Activated naive CD8-positive, alpha-beta T cell treated with anti-CD3 and anti-CD28 coated beads for 36 hours (primary cell): Measurements from ENCODE around the gene RBMS3. TPM values are rescaled to one million over a fixed set of nuclear protein-coding genes. Genes with fewer than 3 reads are reported as not detected.

Experiments
- DNase-seq: peaks from one replicate; pipeline ENCODE4 v3.0.0; 2021
- H3K27ac Mint-ChIP-seq: one replicate; pipeline ENCODE4 v1.8.0; 2022; ENCODE audit warnings: mild to moderate bottlenecking, moderate library complexity, mixed read lengths
- H3K27me3 Mint-ChIP-seq: one replicate; pipeline ENCODE4 v1.8.0; 2022; ENCODE audit warnings: mild to moderate bottlenecking, mixed read lengths
- H3K36me3 Mint-ChIP-seq: one replicate; pipeline ENCODE4 v1.8.0; 2021; ENCODE audit warnings: mild to moderate bottlenecking, mixed read lengths
- H3K4me1 Mint-ChIP-seq: one replicate; pipeline ENCODE4 v1.8.0; 2021; ENCODE audit warnings: mixed read lengths
- H3K4me3 Mint-ChIP-seq: one replicate; pipeline ENCODE4 v1.8.0; 2022; ENCODE audit warnings: mild to moderate bottlenecking, moderate library complexity, mixed read lengths
- H3K9me3 Mint-ChIP-seq: one replicate; pipeline ENCODE4 v1.8.0; 2022; ENCODE audit warnings: mixed read lengths
- total RNA-seq, 2 experiments: library from RNA; stranded (reverse); gene quantifications; one replicate each; pipeline ENCODE4 v1.2.3, GENCODE V29; 2021

Gene RBMS3
- total RNA-seq, 2 experiments from 2014 or later: 1.6 TPM

- no peaks in the 10 kb centered on the region for H3K36me3 Mint-ChIP-seq
- H3K9me3 Mint-ChIP-seq: peaks cover 2% of the 10 kb centered on the region
- no peaks in the 10 kb centered on the region for H3K27me3 Mint-ChIP-seq
- no peak overlapping the region for H3K27ac Mint-ChIP-seq
- H3K4me3 Mint-ChIP-seq: no peak overlapping the region
- no peak for DNase-seq
- no peaks in the 10 kb centered on the region for H3K4me1 Mint-ChIP-seq
Measured at GRCh38 chr3:29593802-29594201, 312.9 kb downstream of the RBMS3 start.

GRCh38 chr3:29594261-29594660, 313.4 kb downstream of the RBMS3 start:
- Mint-ChIP-seq H3K27me3 (no peaks in the 10 kb centered on the region), H3K4me1 (no peaks in the 10 kb centered on the region), H3K9me3 (peaks cover 2% of the 10 kb centered on the region), H3K36me3 (no peaks in the 10 kb centered on the region), H3K4me3 (no peak overlapping the region), H3K27ac (no peak overlapping the region)
- no peak for DNase-seq

GRCh38 chr3:29597376-29598008, 316.6 kb downstream of the RBMS3 start:
- Mint-ChIP-seq H3K27me3 (peaks cover 6% of the 10 kb centered on the region), H3K4me1 (no peaks in the 10 kb centered on the region), H3K4me3 (no peak overlapping the region), H3K27ac (no peak overlapping the region), H3K9me3 (no peaks in the 10 kb centered on the region), H3K36me3 (no peaks in the 10 kb centered on the region)
- DNase-seq: no peak

- Mint-ChIP-seq H3K27me3 (peaks cover 6% of the 10 kb centered on the region), H3K4me1 (no peaks in the 10 kb centered on the region), H3K36me3 (no peaks in the 10 kb centered on the region), H3K27ac (no peak overlapping the region), H3K9me3 (no peaks in the 10 kb centered on the region), H3K4me3 (no peak overlapping the region)
- no peak for DNase-seq
Measured at GRCh38 chr3:29601861-29602585, 321.2 kb downstream of the RBMS3 start.

GRCh38 chr3:29605845-29606244, 325.0 kb downstream of the RBMS3 start:
- no peak for DNase-seq
- Mint-ChIP-seq H3K27me3 (peaks cover 6% of the 10 kb centered on the region), H3K9me3 (no peaks in the 10 kb centered on the region), H3K36me3 (no peaks in the 10 kb centered on the region), H3K27ac (no peak overlapping the region), H3K4me1 (no peaks in the 10 kb centered on the region), H3K4me3 (no peak overlapping the region)

- no peaks in the 10 kb centered on the region for H3K4me1 Mint-ChIP-seq
- H3K4me3 Mint-ChIP-seq: no peak overlapping the region
- no peaks in the 10 kb centered on the region for H3K36me3 Mint-ChIP-seq
- no peak for DNase-seq
- no peaks in the 10 kb centered on the region for H3K9me3 Mint-ChIP-seq
- H3K27me3 Mint-ChIP-seq: peaks cover 4% of the 10 kb centered on the region
- no peak overlapping the region for H3K27ac Mint-ChIP-seq
Measured at GRCh38 chr3:29606416-29606815, 325.5 kb downstream of the RBMS3 start.

- Mint-ChIP-seq H3K36me3 (no peaks in the 10 kb centered on the region), H3K4me3 (no peak overlapping the region), H3K27ac (no peak overlapping the region), H3K9me3 (no peaks in the 10 kb centered on the region), H3K4me1 (no peaks in the 10 kb centered on the region), H3K27me3 (no peaks in the 10 kb centered on the region)
- no peak for DNase-seq
Measured at GRCh38 chr3:29608414-29609327, 327.8 kb downstream of the RBMS3 start.

- no peaks in the 10 kb centered on the region for H3K4me1 Mint-ChIP-seq
- no peaks in the 10 kb centered on the region for H3K36me3 Mint-ChIP-seq
- no peak for DNase-seq
- H3K9me3 Mint-ChIP-seq: no peaks in the 10 kb centered on the region
- no peak overlapping the region for H3K4me3 Mint-ChIP-seq
- no peaks in the 10 kb centered on the region for H3K27me3 Mint-ChIP-seq
- H3K27ac Mint-ChIP-seq: no peak overlapping the region
Measured at GRCh38 chr3:29609328-29609811, 328.5 kb downstream of the RBMS3 start.

- Mint-ChIP-seq H3K9me3 (no peaks in the 10 kb centered on the region), H3K36me3 (no peaks in the 10 kb centered on the region), H3K27me3 (no peaks in the 10 kb centered on the region), H3K4me1 (no peaks in the 10 kb centered on the region), H3K27ac (no peak overlapping the region), H3K4me3 (no peak overlapping the region)
- DNase-seq: no peak
Measured at GRCh38 chr3:29610781-29611180, 329.9 kb downstream of the RBMS3 start.

- Mint-ChIP-seq H3K27me3 (no peaks in the 10 kb centered on the region), H3K9me3 (no peaks in the 10 kb centered on the region), H3K4me1 (no peaks in the 10 kb centered on the region), H3K4me3 (no peak overlapping the region), H3K36me3 (no peaks in the 10 kb centered on the region), H3K27ac (no peak overlapping the region)
- no peak for DNase-seq
Measured at GRCh38 chr3:29611252-29611651, 330.4 kb downstream of the RBMS3 start.

- H3K4me1 Mint-ChIP-seq: no peaks in the 10 kb centered on the region
Measured at GRCh38 chr3:29612536-29612935, 331.7 kb downstream of the RBMS3 start.

GRCh38 chr3:29614954-29615353, 334.1 kb downstream of the RBMS3 start:
- no peak overlapping the region for H3K27ac Mint-ChIP-seq
- H3K4me1 Mint-ChIP-seq: no peaks in the 10 kb centered on the region
- no peak overlapping the region for H3K4me3 Mint-ChIP-seq
- no peak for DNase-seq
- H3K36me3 Mint-ChIP-seq: no peaks in the 10 kb centered on the region
- H3K27me3 Mint-ChIP-seq: no peaks in the 10 kb centered on the region
- H3K9me3 Mint-ChIP-seq: no peaks in the 10 kb centered on the region

More at GRCh38 chr3:29612536-29612935, 331.7 kb downstream of the RBMS3 start:
- Mint-ChIP-seq H3K36me3 (no peaks in the 10 kb centered on the region), H3K9me3 (no peaks in the 10 kb centered on the region), H3K27ac (no peak overlapping the region), H3K27me3 (no peaks in the 10 kb centered on the region), H3K4me3 (no peak overlapping the region)
- no peak for DNase-seq

GRCh38 chr3:29618395-29619282, 337.8 kb downstream of the RBMS3 start:
- H3K4me1 Mint-ChIP-seq: no peaks in the 10 kb centered on the region
- no peaks in the 10 kb centered on the region for H3K36me3 Mint-ChIP-seq
- H3K27ac Mint-ChIP-seq: no peak overlapping the region
- H3K4me3 Mint-ChIP-seq: no peak overlapping the region
- no peaks in the 10 kb centered on the region for H3K9me3 Mint-ChIP-seq
- no peak for DNase-seq
- peaks cover 3% of the 10 kb centered on the region for H3K27me3 Mint-ChIP-seq

GRCh38 chr3:29619676-29620075, 338.8 kb downstream of the RBMS3 start:
- Mint-ChIP-seq H3K4me3 (no peak overlapping the region), H3K27me3 (peaks cover 3% of the 10 kb centered on the region), H3K9me3 (no peaks in the 10 kb centered on the region), H3K36me3 (no peaks in the 10 kb centered on the region), H3K4me1 (no peaks in the 10 kb centered on the region), H3K27ac (no peak overlapping the region)
- DNase-seq: no peak
